Neural progenitor cell (in vitro differentiated cells): ENCODE measurements around the gene ZNF446.
"Not testable (repeated sequence)": the region's sequence is repeated elsewhere in the genome, so short reads cannot be mapped to it uniquely, and the experiment has no call there.

ENCODE experiments used
- EZH2 ChIP-seq: fragments of 200-600 bp; sonication (generic); IDR thresholded peaks from 2 replicates; pipeline ENCODE4 v1.6.1; 2017; ENCODE audit warnings: antibody characterized with exemption, mild to moderate bottlenecking, moderate library complexity
- TF ChIP-seq, protein P1 (sequence below): fragments of 200-600 bp; sonication (generic); IDR thresholded peaks from 2 replicates; pipeline ENCODE4 v1.5.1; 2017; ENCODE audit warnings: antibody characterized with exemption, mild to moderate bottlenecking

DNA sequence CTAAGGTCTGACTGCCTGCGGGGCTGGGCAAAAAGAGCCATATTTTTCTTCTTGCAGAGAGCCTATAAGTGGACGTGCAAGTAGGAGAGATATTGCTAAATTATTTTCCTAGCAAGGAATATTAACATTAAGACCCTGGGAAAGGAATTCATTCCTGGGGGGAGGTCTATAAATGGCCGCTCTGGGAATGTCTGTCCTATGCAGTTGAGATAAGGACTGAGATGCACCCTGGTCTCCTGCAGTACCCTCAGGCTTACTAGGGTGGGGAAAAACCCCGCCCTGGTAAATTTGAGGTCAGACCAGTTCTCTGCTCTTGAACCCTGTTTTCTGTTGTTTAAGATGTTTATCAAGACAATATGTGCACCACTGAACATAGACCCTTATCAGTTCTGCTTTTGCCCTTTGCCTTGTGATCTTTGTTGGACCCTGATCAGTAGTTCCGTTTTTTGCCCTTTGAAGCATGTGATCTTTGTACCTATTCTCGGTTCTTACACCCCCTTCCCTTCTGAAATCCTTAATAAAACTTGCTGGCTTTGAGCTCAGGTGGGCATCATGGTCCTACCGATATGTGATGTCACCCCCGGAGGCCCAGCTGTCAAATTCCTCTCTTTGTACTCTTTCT is 31.6 kb downstream of the ZNF446 start:
- TF ChIP-seq, protein P1, sequence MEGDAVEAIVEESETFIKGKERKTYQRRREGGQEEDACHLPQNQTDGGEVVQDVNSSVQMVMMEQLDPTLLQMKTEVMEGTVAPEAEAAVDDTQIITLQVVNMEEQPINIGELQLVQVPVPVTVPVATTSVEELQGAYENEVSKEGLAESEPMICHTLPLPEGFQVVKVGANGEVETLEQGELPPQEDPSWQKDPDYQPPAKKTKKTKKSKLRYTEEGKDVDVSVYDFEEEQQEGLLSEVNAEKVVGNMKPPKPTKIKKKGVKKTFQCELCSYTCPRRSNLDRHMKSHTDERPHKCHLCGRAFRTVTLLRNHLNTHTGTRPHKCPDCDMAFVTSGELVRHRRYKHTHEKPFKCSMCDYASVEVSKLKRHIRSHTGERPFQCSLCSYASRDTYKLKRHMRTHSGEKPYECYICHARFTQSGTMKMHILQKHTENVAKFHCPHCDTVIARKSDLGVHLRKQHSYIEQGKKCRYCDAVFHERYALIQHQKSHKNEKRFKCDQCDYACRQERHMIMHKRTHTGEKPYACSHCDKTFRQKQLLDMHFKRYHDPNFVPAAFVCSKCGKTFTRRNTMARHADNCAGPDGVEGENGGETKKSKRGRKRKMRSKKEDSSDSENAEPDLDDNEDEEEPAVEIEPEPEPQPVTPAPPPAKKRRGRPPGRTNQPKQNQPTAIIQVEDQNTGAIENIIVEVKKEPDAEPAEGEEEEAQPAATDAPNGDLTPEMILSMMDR, result not testable (repeated sequence)
- TF ChIP-seq EZH2, result not testable (repeated sequence)
